PC-9 (cell line): Measurements from ENCODE around the gene BARX1.

Source experiments
- EZH2 ChIP-seq: fragments of 200-600 bp; sonication (generic); IDR thresholded peaks from 2 replicates; pipeline ENCODE4 v1.8.0; 2017; ENCODE audit warnings: antibody characterized with exemption, low read depth
- TF ChIP-seq, protein P1 (sequence below): fragments of 200-600 bp; sonication (generic); conservative IDR thresholded peaks from 2 replicates; pipeline ENCODE4 v1.6.1; 2017; ENCODE audit warnings: mixed run types, antibody characterized with exemption, mild to moderate bottlenecking, moderate library complexity

DNA sequence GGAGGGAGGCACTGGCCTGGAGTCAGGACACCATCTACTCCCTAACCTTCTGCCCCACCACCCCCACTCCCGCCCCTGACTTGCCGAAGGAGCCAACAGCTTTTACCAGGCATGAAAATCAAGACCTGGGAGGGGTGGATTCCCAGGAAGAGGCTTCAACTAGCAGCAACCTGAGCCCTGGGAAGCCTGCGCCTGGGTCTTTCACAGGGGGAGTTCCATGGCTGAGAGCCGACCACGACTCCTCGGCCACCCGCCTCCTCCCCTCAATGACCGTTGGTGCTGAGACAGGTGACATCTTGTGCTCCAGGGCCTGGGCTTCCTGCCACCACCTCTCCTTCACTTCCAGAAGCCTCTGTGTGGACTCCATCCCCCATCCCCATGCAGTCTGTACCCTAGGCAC, 37.1 kb downstream of the BARX1 start:
- TF ChIP-seq EZH2, result no peak
- TF ChIP-seq, protein P1, sequence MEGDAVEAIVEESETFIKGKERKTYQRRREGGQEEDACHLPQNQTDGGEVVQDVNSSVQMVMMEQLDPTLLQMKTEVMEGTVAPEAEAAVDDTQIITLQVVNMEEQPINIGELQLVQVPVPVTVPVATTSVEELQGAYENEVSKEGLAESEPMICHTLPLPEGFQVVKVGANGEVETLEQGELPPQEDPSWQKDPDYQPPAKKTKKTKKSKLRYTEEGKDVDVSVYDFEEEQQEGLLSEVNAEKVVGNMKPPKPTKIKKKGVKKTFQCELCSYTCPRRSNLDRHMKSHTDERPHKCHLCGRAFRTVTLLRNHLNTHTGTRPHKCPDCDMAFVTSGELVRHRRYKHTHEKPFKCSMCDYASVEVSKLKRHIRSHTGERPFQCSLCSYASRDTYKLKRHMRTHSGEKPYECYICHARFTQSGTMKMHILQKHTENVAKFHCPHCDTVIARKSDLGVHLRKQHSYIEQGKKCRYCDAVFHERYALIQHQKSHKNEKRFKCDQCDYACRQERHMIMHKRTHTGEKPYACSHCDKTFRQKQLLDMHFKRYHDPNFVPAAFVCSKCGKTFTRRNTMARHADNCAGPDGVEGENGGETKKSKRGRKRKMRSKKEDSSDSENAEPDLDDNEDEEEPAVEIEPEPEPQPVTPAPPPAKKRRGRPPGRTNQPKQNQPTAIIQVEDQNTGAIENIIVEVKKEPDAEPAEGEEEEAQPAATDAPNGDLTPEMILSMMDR, result no peak
